OCI-LY3 (cell line): Measurements from ENCODE around the gene TRAPPC2L.

ENCODE experiments used
- EZH2phosphoT487 ChIP-seq: fragments of 200-600 bp; shearing (Covaris generic); IDR thresholded peaks from 2 replicates; pipeline ENCODE4 v1.6.1; 2018; ENCODE audit warnings: antibody characterized with exemption, mixed run types, low read depth
- TF ChIP-seq, protein P1 (sequence below): fragments of 200-600, 300-600 bp; sonication (generic); IDR thresholded peaks from 2 replicates; pipeline ENCODE4 v1.5.1; 2014; ENCODE audit warnings: antibody characterized with exemption, low read length, low read depth

DNA sequence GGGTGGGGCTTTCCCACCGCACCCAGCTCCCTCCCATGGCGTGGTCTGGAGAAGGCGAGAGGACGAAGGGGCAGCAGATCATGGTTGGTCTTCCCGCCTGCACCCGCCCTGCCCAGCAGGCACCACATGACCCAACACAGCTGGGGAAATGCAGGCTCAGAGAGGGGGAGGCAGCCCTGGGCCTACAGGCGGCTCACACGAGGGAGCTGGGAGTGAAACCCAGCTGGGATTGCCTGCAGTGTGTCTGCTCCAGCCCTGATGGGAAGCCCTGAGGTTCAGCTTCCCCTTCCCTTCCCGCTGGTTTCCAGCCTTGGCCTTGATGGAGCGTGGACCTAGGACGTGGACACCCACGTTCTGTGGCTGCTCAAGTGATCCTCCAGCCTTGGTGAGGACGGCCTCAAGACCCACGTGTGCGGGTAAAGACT lies 29.5 kb downstream of the TRAPPC2L start:
- TF ChIP-seq EZH2phosphoT487: no peak
- TF ChIP-seq, protein P1, sequence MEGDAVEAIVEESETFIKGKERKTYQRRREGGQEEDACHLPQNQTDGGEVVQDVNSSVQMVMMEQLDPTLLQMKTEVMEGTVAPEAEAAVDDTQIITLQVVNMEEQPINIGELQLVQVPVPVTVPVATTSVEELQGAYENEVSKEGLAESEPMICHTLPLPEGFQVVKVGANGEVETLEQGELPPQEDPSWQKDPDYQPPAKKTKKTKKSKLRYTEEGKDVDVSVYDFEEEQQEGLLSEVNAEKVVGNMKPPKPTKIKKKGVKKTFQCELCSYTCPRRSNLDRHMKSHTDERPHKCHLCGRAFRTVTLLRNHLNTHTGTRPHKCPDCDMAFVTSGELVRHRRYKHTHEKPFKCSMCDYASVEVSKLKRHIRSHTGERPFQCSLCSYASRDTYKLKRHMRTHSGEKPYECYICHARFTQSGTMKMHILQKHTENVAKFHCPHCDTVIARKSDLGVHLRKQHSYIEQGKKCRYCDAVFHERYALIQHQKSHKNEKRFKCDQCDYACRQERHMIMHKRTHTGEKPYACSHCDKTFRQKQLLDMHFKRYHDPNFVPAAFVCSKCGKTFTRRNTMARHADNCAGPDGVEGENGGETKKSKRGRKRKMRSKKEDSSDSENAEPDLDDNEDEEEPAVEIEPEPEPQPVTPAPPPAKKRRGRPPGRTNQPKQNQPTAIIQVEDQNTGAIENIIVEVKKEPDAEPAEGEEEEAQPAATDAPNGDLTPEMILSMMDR: no peak
